GM19452 (cell line): ENCODE measurements around the gene KIAA0319L.

ENCODE experiments used
- ATAC-seq: cut with Tn5 transposase; IDR thresholded peaks from one replicate; pipeline ENCODE4 v1.9.1; 2021; ENCODE audit not compliant: unreplicated experiment

The KIAA0319L gene

DNA sequence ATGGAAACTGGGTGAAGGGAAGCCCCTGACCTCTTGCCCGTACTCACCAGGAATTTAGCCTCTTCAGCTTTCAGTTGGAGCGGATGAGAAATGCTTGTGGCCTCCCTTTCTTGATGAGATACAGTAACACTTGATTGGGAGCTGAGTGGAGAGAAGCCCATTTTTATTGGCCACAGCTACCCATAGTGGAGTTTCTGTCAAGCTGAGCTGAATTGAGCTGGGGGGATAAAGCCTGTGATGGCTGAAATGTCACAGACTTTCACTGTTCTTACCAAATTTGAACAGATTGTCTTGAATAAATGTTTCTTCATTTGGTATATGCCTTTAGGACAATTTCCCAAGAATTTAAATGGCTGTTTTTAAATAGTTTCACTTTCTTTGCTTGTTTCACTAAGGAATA lies 162.8 kb downstream of the KIAA0319L start:
- no peak for ATAC-seq

- no peak for ATAC-seq
These were observed 166.4 kb downstream of the KIAA0319L start for GRCh38 chr1:35390600-35391494.

DNA sequence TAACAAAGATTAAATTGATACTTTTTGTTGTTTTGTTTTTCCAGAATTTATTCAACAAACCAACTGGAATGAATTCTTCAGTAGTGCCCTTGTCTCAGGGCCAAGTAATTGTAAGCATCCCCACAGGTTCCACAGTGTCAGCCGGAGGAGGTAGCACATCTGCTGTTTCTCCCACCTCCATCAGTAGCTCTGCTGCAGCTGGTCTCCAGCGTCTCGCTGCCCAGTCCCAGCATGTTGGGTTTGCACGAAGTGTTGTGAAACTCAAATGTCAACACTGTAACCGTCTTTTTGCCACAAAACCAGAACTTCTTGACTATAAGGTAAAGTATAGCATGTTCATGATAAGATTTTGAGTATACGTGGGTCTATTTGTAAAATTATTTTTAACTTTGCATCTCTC lies 170.2 kb downstream of the KIAA0319L start:
- ATAC-seq = no peak

DNA sequence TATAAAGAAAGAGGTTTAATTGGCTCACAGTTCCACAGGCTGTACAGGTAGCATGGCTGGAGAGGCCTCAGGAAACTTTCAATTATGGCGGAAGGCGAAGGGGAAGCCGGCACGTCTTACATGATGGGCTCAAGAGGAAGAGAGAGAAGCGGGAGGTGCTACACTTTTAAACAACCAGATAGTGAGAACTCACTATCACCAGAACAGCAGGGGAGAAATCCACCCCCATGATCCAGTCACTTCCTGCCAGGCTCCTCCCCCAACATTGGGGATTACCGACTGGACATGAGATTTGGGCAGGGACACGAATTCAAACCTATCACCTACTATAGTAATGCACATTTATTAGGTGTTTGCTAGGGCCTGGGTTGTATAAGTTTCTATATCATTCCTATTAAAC lies 170.9 kb downstream of the KIAA0319L start:
- no peak for ATAC-seq
